Sigmoid colon (tissue), 7 donors: ENCODE results near the gene CLTCL1. TPM values are rescaled to one million over a fixed set of nuclear protein-coding genes. Genes with fewer than 3 reads are reported as not detected.
A peak's percentile ranks its signal among the peaks of the same experiment; 100 is the strongest.
"Not testable (repeated sequence)": the region's sequence is repeated elsewhere in the genome, so short reads cannot be mapped to it uniquely, and the experiment has no call there.

ENCODE experiments used
- DNase-seq: peaks from one replicate; pipeline ENCODE4 v3.0.0-alpha.2; 2019
- H3K27ac ChIP-seq, 4 donors: fragments of 200-600 bp; sonication (generic); one replicate each; pipeline ENCODE4 v1.5.1; 2016 to 2019; ENCODE audit warnings: mild to moderate bottlenecking in 1 of 4
- H3K27me3 ChIP-seq, 3 donors: fragments of 200-600 bp; sonication (generic); one replicate each; pipeline ENCODE4 v1.5.1; 2019; ENCODE audit warnings: mild to moderate bottlenecking in 1 of 3
- H3K36me3 ChIP-seq, 4 donors: fragments of 200-600 bp; sonication (generic); one replicate each; pipeline ENCODE4 v1.5.1; 2016 to 2019
- H3K4me1 ChIP-seq, 4 donors: fragments of 200-600 bp; sonication (generic); one replicate each; pipeline ENCODE4 v1.5.1; 2017 to 2019
- H3K4me3 ChIP-seq, 4 donors: fragments of 200-600 bp; sonication (generic); one replicate each; pipeline ENCODE4 v1.5.1; 2017 to 2019; ENCODE audit warnings: mild to moderate bottlenecking in 2 of 4, moderate library complexity in 1 of 4
- H3K9me3 ChIP-seq, 4 donors: fragments of 200-600 bp in 3 of 4; sonication (generic) in 3 of 4; one replicate each; pipeline versions ENCODE4 v1.5.1 to v1.6.1; 2013 to 2019
- EP300 ChIP-seq, 4 donors: sonication (generic); formaldehyde crosslinking; IDR thresholded peaks; one replicate each; pipeline ENCODE4 v1.6.1; 2017; ENCODE audit warnings: antibody characterized with exemption in 4 of 4
- POLR2A ChIP-seq, 2 donors: fragments of 450-650 bp; IDR thresholded peaks; one replicate each; pipeline ENCODE4 v1.6.1; 2016; ENCODE audit warnings: antibody characterized with exemption in 2 of 2, mild to moderate bottlenecking in 2 of 2, moderate library complexity in 2 of 2
- POLR2AphosphoS5 ChIP-seq, 4 donors: sonication (generic); formaldehyde crosslinking; IDR thresholded peaks; one replicate each; pipeline ENCODE4 v1.6.1; 2017; ENCODE audit warnings: antibody characterized with exemption in 4 of 4
- WGBS, 2 donors: extraction: QIAGEN DNeasy Blood & Tissue Kit; methylation state at CpG; one replicate each; pipeline ENCODE4 v1.1.7; 2013; 5-methylcytosine and 5-hydroxymethylcytosine counted together
- intact Hi-C: fragments of 100-400 bp; cut with DNase I; formaldehyde crosslinking; loops from one replicate; pipeline ENCODE4 v1.15.1; 2023
- polyA plus RNA-seq, 3 donors: library from polyadenylated mRNA; stranded (reverse); fragments of 200-250 nt; gene quantifications; one replicate each; pipeline ENCODE4 v1.2.3, GENCODE V29; 2013
- total RNA-seq, 4 donors: library from RNA; depleted of rRNA; stranded (reverse); fragments of >200 nt; gene quantifications; one replicate each; pipeline ENCODE4 v1.1.0, GENCODE V29; 2016
- TF ChIP-seq, protein P1 (sequence below), 4 experiments: fragments of 450-650 bp in 3 of 4; fragments of 200-600 bp in 1 of 4; IDR thresholded peaks; one replicate each; pipeline ENCODE4 v1.5.1; 2016 to 2019; ENCODE audit warnings: antibody characterized with exemption in 4 of 4, mild to moderate bottlenecking in 3 of 4, moderate library complexity in 2 of 4
- donor health status: healthy with polysubstance abuse.
- donor health status: Bipolar disorder and iron deficiency.
- donor health status: healthy.

The CLTCL1 gene
- total and polyA plus RNA-seq, 7 donors, result 0.92 to 5.0 (median 2.4) TPM

DNA sequence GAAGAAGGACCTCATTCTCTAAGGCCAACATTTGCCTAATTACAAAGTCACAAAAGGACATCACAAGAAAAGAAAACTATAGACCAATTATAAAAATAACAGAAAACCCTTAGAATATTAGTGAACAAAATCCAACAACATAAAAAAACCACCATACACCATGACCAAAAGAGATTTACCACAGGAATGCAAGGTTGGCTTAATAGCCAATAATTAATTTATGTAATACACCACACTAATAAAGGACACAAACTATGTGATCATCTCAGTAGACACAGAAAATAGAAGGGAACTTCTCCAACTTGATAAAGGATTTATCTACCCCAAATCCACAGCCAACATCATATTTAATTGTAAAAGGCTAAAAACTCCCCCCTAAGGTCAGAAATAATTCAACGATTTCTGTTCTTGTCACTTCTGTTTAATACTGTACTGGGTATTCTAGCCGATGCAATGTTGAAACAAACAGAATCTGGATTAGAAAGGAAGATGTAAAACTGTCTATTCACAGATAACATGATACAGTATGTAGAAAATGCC is 24.9 kb downstream of the CLTCL1 start:
- intact Hi-C loops, result no loop called here
- no peak for DNase-seq
- Histone ChIP-seq H3K27me3 (no peaks in the 10 kb centered on the region), H3K4me1 (no peaks in the 10 kb centered on the region), H3K4me3 (no peak overlapping the region), H3K9me3 (peaks cover 0 to 4% (median 0%) of the 10 kb centered on the region in 4 donors), H3K27ac (no peak overlapping the region), H3K36me3 (no peaks in the 10 kb centered on the region)
- TF ChIP-seq POLR2A (IDR thresholded peaks at IDR 0.05) (no peak), EP300 (IDR thresholded peaks at IDR 0.05) (no peak), POLR2AphosphoS5 (IDR thresholded peaks at IDR 0.05) (no peak)
- TF ChIP-seq, protein P1, sequence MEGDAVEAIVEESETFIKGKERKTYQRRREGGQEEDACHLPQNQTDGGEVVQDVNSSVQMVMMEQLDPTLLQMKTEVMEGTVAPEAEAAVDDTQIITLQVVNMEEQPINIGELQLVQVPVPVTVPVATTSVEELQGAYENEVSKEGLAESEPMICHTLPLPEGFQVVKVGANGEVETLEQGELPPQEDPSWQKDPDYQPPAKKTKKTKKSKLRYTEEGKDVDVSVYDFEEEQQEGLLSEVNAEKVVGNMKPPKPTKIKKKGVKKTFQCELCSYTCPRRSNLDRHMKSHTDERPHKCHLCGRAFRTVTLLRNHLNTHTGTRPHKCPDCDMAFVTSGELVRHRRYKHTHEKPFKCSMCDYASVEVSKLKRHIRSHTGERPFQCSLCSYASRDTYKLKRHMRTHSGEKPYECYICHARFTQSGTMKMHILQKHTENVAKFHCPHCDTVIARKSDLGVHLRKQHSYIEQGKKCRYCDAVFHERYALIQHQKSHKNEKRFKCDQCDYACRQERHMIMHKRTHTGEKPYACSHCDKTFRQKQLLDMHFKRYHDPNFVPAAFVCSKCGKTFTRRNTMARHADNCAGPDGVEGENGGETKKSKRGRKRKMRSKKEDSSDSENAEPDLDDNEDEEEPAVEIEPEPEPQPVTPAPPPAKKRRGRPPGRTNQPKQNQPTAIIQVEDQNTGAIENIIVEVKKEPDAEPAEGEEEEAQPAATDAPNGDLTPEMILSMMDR (IDR thresholded peaks at IDR 0.05), result no peak
- 92 to 96% methylated on average over 2 of the region's 2 CpGs for WGBS, 2 donors

DNA sequence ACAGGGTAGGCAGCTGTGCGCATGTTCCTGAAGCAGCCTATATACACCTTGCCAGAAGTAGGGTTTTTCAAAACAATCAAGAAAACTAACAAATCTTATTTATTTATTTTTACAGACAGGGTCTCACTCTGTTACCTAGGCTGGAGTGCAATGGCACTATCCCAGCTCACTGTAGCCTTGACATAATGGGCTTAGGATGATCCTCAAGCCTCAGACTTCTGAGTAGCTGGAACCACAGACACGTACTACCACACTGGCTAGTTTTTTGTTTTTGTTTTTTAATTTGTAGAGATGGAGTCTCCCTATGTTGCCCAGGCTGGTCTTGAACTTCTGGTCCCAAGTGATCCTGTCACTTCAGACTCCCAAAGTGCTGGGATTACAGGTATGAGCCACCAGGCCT is 25.7 kb downstream of the CLTCL1 start:
- Histone ChIP-seq H3K9me3 (peaks cover 0 to 4% (median 0%) of the 10 kb centered on the region in 4 donors), H3K36me3 (no peaks in the 10 kb centered on the region), H3K4me1 (no peaks in the 10 kb centered on the region), H3K27ac (no peak overlapping the region), H3K27me3 (no peaks in the 10 kb centered on the region), H3K4me3 (no peak overlapping the region)
- TF ChIP-seq POLR2A (IDR thresholded peaks at IDR 0.05) (no peak), EP300 (IDR thresholded peaks at IDR 0.05) (no peak), POLR2AphosphoS5 (IDR thresholded peaks at IDR 0.05) (no peak)
- TF ChIP-seq, protein P1 (IDR thresholded peaks at IDR 0.05), result no peak
- 93 to 97% methylated on average over 2 of the region's 2 CpGs for WGBS, 2 donors
- DNase-seq, result no peak
- intact Hi-C loops, result no loop called here

DNA sequence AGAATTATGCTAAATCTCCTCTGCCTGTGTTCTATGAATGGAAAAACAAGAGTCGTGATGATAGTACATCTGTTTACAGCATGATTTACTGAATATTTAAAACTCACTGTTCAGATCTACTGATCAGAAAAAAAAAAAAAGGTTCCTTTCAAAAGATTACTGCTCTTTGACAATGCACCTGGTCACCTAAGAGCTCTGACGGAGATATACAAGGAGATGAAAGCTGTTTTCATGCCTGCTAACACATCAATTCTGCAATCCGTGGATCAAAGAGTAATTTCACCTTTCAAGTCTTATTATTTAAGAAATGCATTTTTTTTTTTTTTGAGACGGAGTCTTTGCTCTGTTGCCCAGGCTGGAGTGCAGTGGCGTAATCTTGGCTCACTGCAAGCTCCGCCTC is 30.7 kb downstream of the CLTCL1 start:
- TF ChIP-seq, protein P1 (IDR thresholded peaks at IDR 0.05), result no peak
- TF ChIP-seq EP300 (IDR thresholded peaks at IDR 0.05) (no peak), POLR2AphosphoS5 (IDR thresholded peaks at IDR 0.05) (no peak), POLR2A (IDR thresholded peaks at IDR 0.05) (no peak)
- intact Hi-C loops, result no loop called here
- Histone ChIP-seq H3K4me1 (peaks cover 0 to 5% (median 0%) of the 10 kb centered on the region in 4 donors), H3K36me3 (no peaks in the 10 kb centered on the region), H3K4me3 (no peak overlapping the region), H3K27me3 (no peaks in the 10 kb centered on the region), H3K27ac (no peak overlapping the region), H3K9me3 (peaks cover 0 to 2% (median 0%) of the 10 kb centered on the region in 4 donors)
- 84 to 94% methylated on average over 6 of the region's 6 CpGs for WGBS, 2 donors
- no peak for DNase-seq

DNA sequence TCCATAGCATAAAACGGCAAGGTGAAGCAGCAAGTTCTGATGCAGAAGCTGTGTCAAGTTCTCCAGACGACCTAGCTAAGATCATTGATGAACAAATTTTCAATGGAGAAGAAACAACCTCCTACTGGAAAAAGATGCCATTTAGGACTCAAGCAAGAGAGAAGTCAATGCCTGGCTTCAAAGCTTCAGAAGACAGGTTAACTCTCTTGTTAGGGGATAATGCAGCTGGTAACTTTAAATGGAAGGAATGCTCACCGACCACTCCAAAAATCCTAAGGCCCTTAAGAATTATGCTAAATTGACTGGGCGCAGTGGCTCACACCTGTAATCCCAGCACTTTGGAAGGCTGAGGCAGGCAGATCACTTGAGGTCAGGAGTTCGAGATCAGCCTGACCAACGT is 31.3 kb downstream of the CLTCL1 start:
- Histone ChIP-seq H3K36me3 (no peaks in the 10 kb centered on the region), H3K27me3 (no peaks in the 10 kb centered on the region), H3K4me1 (peaks cover 0 to 5% (median 0%) of the 10 kb centered on the region in 4 donors), H3K9me3 (peaks cover 0 to 3% (median 0%) of the 10 kb centered on the region in 4 donors), H3K27ac (peak overlapping the region in 2 of 4 donors; percentile 1 to 12), H3K4me3 (peak overlapping the region in 1 of 4 donors; percentile 0)
- DNase-seq, result no peak
- no peak for TF ChIP-seq POLR2AphosphoS5 (IDR thresholded peaks at IDR 0.05)
- WGBS, 2 donors, result 92 to 94% methylated on average over 6 of the region's 6 CpGs
- intact Hi-C loops, result no loop called here

DNA sequence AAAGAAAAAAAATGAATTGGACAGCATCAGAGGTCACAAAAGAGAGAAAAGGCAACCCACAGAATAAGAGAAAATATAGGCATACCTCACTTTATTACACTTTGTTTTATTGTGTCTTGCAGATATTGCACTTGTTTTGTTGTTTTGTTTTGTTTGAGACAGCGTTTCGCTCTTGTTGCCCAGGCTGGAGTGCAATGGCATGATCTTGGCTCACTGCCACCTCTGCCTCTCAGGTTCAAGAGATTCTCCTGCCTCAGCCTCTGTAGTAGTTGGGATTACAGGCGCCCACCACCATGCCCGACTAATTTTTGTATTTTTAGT is 32.6 kb downstream of the CLTCL1 start:
- H3K9me3 ChIP-seq, intact Hi-C loops, H3K4me1 ChIP-seq, DNase-seq, H3K27me3 ChIP-seq, H3K4me3 ChIP-seq, H3K27ac ChIP-seq, H3K36me3 ChIP-seq: not testable (repeated sequence)
- 91 to 93% methylated on average over 4 of the region's 4 CpGs for WGBS, 2 donors

DNA sequence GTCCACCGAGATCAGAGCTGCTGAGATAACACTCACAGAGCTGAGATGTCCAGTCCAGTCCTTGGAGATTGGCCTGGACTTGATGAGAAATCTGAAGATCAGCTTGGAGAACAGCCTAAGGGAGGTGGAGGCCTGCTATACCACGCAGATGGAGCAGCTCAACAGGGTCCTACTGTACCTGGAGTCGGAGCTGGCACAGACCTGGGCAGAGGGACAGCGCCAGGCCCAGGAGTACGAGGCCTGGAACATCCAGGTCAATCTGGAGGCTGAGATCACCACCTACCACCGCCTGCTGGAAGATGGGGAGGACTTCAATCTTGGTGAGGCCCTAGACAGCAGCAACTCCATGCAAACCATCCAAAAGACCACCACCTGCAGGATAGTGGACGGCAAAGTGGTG is 33.1 kb downstream of the CLTCL1 start:
- Histone ChIP-seq H3K4me1 (peaks cover 0 to 5% (median 0%) of the 10 kb centered on the region in 4 donors), H3K9me3 (peaks cover 0 to 3% (median 0%) of the 10 kb centered on the region in 4 donors), H3K27ac (no peak overlapping the region), H3K27me3 (no peaks in the 10 kb centered on the region), H3K36me3 (no peaks in the 10 kb centered on the region), H3K4me3 (no peak overlapping the region)
- TF ChIP-seq, protein P1 (IDR thresholded peaks at IDR 0.05), result no peak
- TF ChIP-seq EP300 (IDR thresholded peaks at IDR 0.05) (no peak), POLR2A (IDR thresholded peaks at IDR 0.05) (no peak), POLR2AphosphoS5 (IDR thresholded peaks at IDR 0.05) (no peak)
- WGBS, 2 donors, result 94 to 95% methylated on average over 7 of the region's 7 CpGs
- DNase-seq, result no peak
- intact Hi-C loops, result no loop called here

DNA sequence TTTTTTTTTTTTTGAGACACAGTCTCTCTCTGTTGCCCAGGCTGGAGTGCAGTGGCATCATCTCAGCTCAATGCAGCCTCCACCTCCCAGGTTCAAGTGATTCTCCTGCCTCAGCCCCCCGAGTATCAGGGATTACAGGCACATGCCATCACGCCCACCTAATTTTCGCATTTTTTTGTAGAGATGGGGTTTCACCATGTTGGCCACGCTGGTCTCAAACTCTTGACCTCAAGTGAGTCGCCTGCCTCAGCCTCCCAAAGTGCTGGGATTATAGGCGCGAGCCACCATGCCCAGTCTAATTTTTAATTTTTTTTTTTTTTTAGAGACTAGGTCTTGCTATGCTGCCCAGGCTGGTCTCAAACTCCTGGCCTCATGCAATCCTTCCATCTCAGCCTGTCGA is 35.2 kb downstream of the CLTCL1 start:
- not testable (repeated sequence) for H3K27ac ChIP-seq

More for the DNA sequence above, 35.2 kb downstream of the CLTCL1 start:
- H3K4me3 ChIP-seq, H3K9me3 ChIP-seq, H3K27me3 ChIP-seq, DNase-seq, H3K36me3 ChIP-seq, H3K4me1 ChIP-seq, intact Hi-C loops: not testable (repeated sequence)
- 95 to 96% methylated on average over 8 of the region's 8 CpGs for WGBS, 2 donors
